ENCODE measurements around the gene FKBP11. TPM values are rescaled to one million over a fixed set of nuclear protein-coding genes. Genes with fewer than 3 reads are reported as not detected.

FKBP11 gene
- total RNA-seq, 2 donors from 2014 or later, result 12.1 to 33.1 TPM

- H3K4me3 ChIP-seq, result no peak overlapping the region
- no peaks in the 10 kb centered on the region for H3K36me3 ChIP-seq
- no peaks in the 10 kb centered on the region for H3K27me3 ChIP-seq (replicated peaks; ENCODE audit: insufficient read depth)
- DNase-seq (ENCODE audit: low spot score), result no peak
- no peak overlapping the region for H3K27ac ChIP-seq
- TF ChIP-seq POLR2AphosphoS5 (IDR thresholded peaks at IDR 0.05) (no peak), POLR2A (IDR thresholded peaks at IDR 0.05) (no peak)
- TF ChIP-seq, protein P1, sequence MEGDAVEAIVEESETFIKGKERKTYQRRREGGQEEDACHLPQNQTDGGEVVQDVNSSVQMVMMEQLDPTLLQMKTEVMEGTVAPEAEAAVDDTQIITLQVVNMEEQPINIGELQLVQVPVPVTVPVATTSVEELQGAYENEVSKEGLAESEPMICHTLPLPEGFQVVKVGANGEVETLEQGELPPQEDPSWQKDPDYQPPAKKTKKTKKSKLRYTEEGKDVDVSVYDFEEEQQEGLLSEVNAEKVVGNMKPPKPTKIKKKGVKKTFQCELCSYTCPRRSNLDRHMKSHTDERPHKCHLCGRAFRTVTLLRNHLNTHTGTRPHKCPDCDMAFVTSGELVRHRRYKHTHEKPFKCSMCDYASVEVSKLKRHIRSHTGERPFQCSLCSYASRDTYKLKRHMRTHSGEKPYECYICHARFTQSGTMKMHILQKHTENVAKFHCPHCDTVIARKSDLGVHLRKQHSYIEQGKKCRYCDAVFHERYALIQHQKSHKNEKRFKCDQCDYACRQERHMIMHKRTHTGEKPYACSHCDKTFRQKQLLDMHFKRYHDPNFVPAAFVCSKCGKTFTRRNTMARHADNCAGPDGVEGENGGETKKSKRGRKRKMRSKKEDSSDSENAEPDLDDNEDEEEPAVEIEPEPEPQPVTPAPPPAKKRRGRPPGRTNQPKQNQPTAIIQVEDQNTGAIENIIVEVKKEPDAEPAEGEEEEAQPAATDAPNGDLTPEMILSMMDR (IDR thresholded peaks at IDR 0.05), result no peak
- intact Hi-C loops (cut with DNase I), result no loop called here
- no peaks in the 10 kb centered on the region for H3K4me1 ChIP-seq (replicated peaks)
- no peaks in the 10 kb centered on the region for H3K9me3 ChIP-seq
- 85% methylated on average over 1 of the region's 1 CpG for WGBS
Measured at GRCh38 chr12:48894271-48894670, 31.0 kb downstream of the FKBP11 start.

DNA sequence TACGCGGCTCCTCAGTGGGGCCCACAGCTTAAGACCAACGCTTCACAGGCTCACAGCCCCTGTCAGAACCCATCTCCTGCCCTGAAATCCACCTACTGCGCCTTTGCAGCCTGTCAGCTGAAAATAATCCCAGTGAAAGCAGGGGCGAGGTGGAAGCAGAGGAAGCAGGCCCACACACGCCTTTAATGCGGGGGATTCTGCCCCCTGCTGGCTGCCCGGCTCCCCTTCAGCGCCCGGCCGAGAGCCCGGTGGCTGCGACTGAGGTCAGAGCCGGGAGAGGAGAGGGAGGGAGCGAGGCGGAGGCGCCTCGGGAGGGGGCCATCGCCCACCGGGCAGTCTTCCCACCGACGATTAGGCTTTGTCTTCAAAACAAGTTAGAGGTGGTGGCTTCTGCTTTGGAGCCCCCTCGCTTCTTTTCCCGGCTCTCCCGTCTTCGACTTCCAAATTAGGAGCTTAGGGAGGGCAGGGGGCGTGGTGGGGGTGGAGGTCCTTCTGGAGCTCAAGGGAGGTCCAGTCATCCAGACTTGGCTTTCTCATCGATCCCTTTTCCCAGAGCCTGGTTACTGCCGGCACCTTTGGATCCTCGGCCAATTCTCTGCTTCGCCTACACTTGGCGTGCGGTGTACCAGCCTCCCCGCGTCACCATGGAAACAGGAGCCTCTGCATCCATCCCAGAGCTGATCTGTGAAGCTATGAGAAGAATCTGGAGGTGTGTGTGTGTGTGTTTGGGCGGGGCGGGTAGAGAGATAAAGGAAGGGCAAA, 34.5 kb downstream of the FKBP11 start:
- no peaks in the 10 kb centered on the region for H3K36me3 ChIP-seq
- H3K27me3 ChIP-seq (replicated peaks; ENCODE audit: insufficient read depth), result no peaks in the 10 kb centered on the region
- WGBS, result 2% methylated on average over 37 of the region's 37 CpGs
- TF ChIP-seq POLR2AphosphoS5 (IDR thresholded peaks at IDR 0.05), result peak; percentile 62
- no peak for TF ChIP-seq POLR2A (IDR thresholded peaks at IDR 0.05)
- TF ChIP-seq, protein P1 (IDR thresholded peaks at IDR 0.05), result peak; percentile 54 to 94 (median 86)
- DNase-seq (ENCODE audit: low spot score), result peak; percentile 65
- H3K4me3 ChIP-seq, result no peak overlapping the region
- no peaks in the 10 kb centered on the region for H3K4me1 ChIP-seq (replicated peaks)
- H3K9me3 ChIP-seq, result no peaks in the 10 kb centered on the region
- no peak overlapping the region for H3K27ac ChIP-seq
- intact Hi-C loops (cut with DNase I), result loop anchor here (1.0 kb wide), 1 partner anchor 38 kb away; no protein-coding TSS in a partner anchor

DNA sequence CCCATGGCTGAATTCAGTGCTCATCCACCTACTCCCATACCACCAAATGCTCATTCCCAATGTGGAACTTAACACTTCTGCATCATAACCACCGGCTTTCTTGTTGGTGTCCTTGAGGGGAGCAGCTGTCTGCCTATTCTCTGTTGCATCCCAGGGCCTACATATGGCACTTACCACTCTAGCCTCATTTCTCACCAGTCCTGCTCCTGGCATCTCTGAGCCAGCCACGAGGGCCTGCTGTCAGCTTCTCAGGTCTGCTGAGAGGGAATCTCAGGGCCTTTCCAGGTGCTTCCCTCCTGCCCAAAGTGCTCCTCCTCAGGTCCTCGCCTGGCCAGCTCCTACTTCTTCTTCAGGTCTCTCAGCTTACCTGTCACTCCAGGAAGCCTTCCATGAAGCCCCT, 35.6 kb downstream of the FKBP11 start:
- no peak overlapping the region for H3K4me3 ChIP-seq
- intact Hi-C loops (cut with DNase I), result loop anchor here (1.0 kb wide), 1 partner anchor 36 kb away; no protein-coding TSS in a partner anchor
- no peak for DNase-seq (ENCODE audit: low spot score)

DNA sequence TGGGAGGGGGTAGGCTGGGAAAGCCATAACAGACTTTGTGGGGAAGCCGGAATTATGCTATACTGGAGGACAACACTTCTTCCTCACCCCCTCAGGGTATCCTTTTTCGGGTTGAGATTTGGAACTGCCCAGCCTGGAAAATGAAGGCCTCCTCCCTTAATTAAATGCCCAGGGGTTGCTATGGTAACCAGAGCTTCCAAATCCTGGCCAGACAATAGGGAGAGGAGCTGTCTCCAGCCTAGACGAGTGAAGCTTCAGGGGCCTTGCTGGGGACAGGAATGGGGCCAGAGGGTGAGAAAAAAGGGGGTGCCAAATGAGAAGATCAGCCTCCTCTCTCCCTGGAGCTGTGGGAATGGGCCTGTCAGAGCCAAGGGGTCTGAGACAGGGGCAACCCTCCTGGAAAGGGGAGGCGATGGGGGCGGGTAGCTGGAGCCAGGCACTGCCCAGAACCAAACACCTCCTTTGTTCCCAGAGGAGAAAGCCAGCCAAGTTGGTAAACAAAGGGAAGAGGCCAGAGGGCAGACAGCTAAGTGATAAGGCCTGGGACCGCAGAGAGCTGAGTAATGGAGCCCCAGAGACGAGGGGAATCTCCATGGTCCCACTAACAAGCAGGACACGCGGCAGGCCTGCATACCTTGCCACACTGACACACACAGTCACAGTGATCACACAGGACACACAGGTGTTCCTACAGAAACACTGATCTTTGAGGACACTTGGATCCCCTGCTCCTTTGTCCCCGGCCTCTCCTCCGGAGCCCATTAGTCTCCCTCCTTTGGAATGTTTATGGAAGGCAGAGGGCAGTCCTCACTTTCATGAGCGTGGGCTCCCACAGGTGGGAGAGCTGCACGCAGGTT, 41.8 kb downstream of the FKBP11 start:
- intact Hi-C loops (cut with DNase I), result no loop called here
- H3K4me1 ChIP-seq (replicated peaks), result no peaks in the 10 kb centered on the region
- no peak for DNase-seq (ENCODE audit: low spot score)
- no peaks in the 10 kb centered on the region for H3K27me3 ChIP-seq (replicated peaks; ENCODE audit: insufficient read depth)
- H3K27ac ChIP-seq, result peak overlapping the region in 1 of 2 donors; percentile 51
- H3K9me3 ChIP-seq, result no peaks in the 10 kb centered on the region
- no peaks in the 10 kb centered on the region for H3K36me3 ChIP-seq
- TF ChIP-seq POLR2AphosphoS5 (IDR thresholded peaks at IDR 0.05) (no peak), POLR2A (IDR thresholded peaks at IDR 0.05) (no peak)
- TF ChIP-seq, protein P1 (IDR thresholded peaks at IDR 0.05), result no peak
- 59% methylated on average over 13 of the region's 13 CpGs for WGBS
- no peak overlapping the region for H3K4me3 ChIP-seq

More for the DNA sequence above, 35.6 kb downstream of the FKBP11 start:
- WGBS, result 84% methylated on average over 3 of the region's 3 CpGs
- Histone ChIP-seq H3K9me3 (no peaks in the 10 kb centered on the region), H3K27ac (no peak overlapping the region), H3K4me1 (replicated peaks) (no peaks in the 10 kb centered on the region), H3K36me3 (no peaks in the 10 kb centered on the region), H3K27me3 (replicated peaks; ENCODE audit: insufficient read depth) (no peaks in the 10 kb centered on the region)
- TF ChIP-seq POLR2AphosphoS5 (IDR thresholded peaks at IDR 0.05), result no peak

DNA sequence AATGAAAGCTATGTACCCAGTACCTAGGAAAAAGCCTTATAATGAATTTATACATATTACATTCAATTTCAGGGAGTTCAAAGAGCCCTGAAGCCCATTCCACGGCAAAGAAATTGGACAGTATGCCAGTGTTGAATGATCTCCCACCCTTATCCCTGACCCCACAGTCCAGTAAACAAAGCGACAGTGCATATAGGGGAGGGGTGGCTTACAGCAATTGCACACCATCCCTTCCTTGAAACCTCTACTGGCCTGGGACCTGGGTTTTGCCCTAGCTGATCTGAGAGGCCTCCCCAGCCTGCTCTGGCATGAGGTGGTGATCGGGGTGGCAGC, 42.4 kb downstream of the FKBP11 start:
- H3K4me3 ChIP-seq, result no peak overlapping the region
- no peaks in the 10 kb centered on the region for H3K36me3 ChIP-seq
- intact Hi-C loops (cut with DNase I), result no loop called here
- no peak for DNase-seq (ENCODE audit: low spot score)
- no peaks in the 10 kb centered on the region for H3K4me1 ChIP-seq (replicated peaks)
- no peaks in the 10 kb centered on the region for H3K9me3 ChIP-seq
- TF ChIP-seq POLR2AphosphoS5 (IDR thresholded peaks at IDR 0.05) (no peak), POLR2A (IDR thresholded peaks at IDR 0.05) (no peak)
- TF ChIP-seq, protein P1 (IDR thresholded peaks at IDR 0.05), result no peak
- peak overlapping the region in 1 of 2 donors; percentile 51 for H3K27ac ChIP-seq
- 82% methylated on average over 3 of the region's 3 CpGs for WGBS
- no peaks in the 10 kb centered on the region for H3K27me3 ChIP-seq (replicated peaks; ENCODE audit: insufficient read depth)

All from prostate gland (tissue), 2 donors.